Measurements from ENCODE around the gene PEX5. TPM values are rescaled to one million over a fixed set of nuclear protein-coding genes. Genes with fewer than 3 reads are reported as not detected.

Gene PEX5
- total RNA-seq, 1 donor from 2014 or later = 33.5 TPM

DNA sequence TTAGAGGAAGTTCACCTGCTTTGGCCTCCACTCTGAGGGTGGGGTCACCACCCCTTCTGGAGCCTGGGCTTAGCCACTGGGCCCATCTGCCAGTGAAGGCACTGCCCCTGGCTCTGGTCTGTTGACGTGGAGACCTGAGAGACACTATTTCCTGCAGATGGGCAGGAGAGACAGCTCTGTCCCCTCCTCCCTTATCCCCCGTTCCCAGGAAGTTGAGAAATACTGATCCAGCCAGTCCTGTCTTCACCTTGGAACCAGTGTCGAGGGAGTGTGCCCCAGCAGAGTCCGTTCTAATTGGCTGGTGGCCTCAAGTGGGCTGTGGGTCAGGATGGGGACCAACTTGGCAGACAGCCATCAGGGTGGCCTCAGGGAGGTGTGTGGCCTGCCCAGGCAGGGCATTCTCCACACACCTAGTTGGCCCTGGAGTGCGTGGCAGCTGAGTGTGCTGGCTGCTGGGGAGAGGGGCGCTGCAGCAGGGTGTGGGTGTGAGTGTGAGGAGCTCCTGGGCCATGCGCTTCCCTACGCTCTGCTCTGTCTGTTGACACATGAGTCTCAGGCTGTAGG lies 33.9 kb upstream of the PEX5 start:
- intact Hi-C loops (cut with micrococcal nuclease) = no loop called here
- Histone ChIP-seq H3K9me3 (replicated peaks) (no peaks in the 10 kb centered on the region), H3K4me1 (no peaks in the 10 kb centered on the region), H3K4me3 (no peak overlapping the region), H3K27me3 (ENCODE audit: low read depth) (no peaks in the 10 kb centered on the region), H3K36me3 (peaks cover 4% of the 10 kb centered on the region), H3K27ac (replicated peaks) (no peak overlapping the region)
- TF ChIP-seq, protein P1, sequence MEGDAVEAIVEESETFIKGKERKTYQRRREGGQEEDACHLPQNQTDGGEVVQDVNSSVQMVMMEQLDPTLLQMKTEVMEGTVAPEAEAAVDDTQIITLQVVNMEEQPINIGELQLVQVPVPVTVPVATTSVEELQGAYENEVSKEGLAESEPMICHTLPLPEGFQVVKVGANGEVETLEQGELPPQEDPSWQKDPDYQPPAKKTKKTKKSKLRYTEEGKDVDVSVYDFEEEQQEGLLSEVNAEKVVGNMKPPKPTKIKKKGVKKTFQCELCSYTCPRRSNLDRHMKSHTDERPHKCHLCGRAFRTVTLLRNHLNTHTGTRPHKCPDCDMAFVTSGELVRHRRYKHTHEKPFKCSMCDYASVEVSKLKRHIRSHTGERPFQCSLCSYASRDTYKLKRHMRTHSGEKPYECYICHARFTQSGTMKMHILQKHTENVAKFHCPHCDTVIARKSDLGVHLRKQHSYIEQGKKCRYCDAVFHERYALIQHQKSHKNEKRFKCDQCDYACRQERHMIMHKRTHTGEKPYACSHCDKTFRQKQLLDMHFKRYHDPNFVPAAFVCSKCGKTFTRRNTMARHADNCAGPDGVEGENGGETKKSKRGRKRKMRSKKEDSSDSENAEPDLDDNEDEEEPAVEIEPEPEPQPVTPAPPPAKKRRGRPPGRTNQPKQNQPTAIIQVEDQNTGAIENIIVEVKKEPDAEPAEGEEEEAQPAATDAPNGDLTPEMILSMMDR (IDR thresholded peaks at IDR 0.05; ENCODE audit: borderline replicate concordance) = no peak
- DNase-seq = no peak

DNA sequence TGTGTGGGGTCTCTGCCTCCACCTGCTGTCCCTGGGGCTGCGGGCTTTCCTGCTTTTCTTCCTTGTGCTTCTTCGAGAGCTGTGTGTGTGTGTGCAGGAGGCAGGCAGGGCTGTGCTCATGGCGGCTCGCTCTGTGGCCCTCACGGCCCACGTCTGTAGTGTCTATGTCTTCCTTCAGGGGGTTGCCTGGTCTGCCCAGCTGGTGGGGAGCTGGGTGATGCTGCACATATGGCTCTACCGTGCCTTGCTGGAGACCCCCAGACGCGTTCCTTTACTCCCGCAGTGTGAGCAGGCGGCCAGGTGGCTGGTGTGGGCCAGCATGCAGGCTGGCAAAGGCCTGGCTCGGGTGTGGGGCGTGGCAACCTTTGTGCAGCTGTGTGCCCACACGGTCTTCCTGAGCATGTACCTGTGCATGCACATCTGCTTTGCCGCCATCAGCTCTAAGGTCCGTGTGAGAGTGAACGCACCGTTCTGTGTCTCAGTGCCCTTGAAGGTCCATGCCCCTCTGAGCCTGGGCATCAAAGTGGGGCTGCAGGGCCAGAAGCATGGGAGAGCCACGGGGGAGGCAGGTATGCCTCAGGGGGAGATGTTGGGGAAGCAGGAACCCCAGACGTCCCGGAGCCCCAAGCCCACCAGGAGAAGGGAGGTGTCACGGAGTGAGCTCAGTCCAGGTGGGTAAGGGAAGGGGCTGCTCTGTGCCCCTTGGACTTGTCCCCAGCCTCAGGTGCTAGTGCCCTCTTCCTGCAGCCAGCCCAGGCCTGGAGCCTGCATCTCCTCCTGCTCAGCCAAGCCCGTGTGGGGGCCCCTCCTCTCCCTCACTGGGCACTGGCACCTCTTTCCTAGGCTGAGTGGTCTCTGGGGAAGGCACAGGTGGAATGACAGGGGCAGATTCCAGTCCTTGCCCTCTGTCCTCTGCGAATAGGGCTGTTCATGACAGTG lies 33.0 kb upstream of the PEX5 start:
- TF ChIP-seq, protein P1 (IDR thresholded peaks at IDR 0.05; ENCODE audit: borderline replicate concordance) = no peak
- H3K4me3 ChIP-seq = no peak overlapping the region
- H3K36me3 ChIP-seq = peaks cover 2% of the 10 kb centered on the region
- no peaks in the 10 kb centered on the region for H3K27me3 ChIP-seq (ENCODE audit: low read depth)
- no peak for DNase-seq
- H3K27ac ChIP-seq (replicated peaks) = no peak overlapping the region
- no peaks in the 10 kb centered on the region for H3K9me3 ChIP-seq (replicated peaks)
- no peaks in the 10 kb centered on the region for H3K4me1 ChIP-seq
- intact Hi-C loops (cut with micrococcal nuclease) = no loop called here

DNA sequence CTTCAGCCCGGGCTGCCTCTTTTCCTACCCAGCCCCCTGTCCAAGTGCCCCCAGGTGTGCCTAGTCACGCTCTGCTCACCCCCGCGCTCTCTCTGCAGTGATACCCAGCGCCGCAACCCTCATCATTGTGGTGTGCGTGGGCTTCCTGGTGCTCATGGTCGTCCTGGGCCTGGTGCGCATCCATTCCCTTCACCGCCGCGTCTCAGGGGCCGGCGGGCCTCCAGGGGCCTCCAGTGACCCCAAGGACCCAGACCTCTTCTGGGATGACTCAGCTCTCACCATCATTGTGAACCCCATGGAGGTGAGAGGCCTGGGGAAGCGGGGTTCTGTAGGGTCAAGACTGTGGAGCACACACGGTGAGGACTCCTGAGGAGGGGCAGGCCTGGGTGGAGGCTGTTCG lies 32.1 kb upstream of the PEX5 start:
- no peak for DNase-seq
- Histone ChIP-seq H3K4me1 (no peaks in the 10 kb centered on the region), H3K4me3 (no peak overlapping the region), H3K9me3 (replicated peaks) (no peaks in the 10 kb centered on the region), H3K36me3 (no peaks in the 10 kb centered on the region), H3K27ac (replicated peaks) (no peak overlapping the region), H3K27me3 (ENCODE audit: low read depth) (no peaks in the 10 kb centered on the region)
- intact Hi-C loops (cut with micrococcal nuclease) = no loop called here
- TF ChIP-seq, protein P1 (IDR thresholded peaks at IDR 0.05; ENCODE audit: borderline replicate concordance) = no peak

DNA sequence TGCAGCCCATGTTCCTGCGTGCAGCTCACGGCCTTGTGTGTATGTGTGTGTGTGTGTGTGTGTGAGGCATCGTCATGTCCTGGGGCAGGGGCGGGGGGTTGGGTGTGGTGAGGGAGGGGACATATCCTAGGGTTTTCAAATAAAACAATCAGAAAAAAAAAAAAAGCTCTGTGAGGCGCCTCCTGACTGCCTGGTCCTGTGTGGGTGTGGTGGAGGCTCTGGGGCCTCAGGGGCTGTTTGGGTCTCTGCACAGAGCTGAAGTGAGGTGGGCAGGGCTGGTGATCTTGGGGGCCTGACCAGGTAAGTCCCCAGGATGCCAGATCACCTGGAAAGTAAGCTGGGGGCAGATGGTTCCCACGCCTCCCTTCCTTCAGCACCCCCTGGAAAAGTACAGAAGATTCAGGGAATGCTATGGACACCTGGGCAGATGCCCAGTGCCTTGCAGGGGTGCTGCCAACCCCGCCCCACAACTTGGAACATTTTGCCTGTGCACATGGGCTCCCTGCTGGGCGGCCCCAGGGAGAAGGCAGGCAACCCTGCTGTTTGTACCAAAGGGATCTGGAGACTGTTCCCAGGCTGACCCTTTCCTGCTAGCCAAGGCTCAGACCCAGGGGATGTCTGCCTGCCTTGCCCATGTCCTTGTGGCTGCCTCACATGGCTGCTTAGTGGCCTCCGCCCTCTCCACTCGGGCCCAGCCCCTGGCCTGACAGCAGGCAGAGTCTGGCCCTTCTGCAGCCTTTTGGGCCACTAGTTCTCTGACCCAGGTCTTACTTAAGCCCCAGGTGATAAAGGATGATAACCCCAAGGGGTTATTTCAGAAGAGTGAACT lies 30.5 kb upstream of the PEX5 start:
- Histone ChIP-seq H3K9me3 (replicated peaks) (no peaks in the 10 kb centered on the region), H3K4me3 (no peak overlapping the region), H3K4me1 (peaks cover 7% of the 10 kb centered on the region), H3K27ac (replicated peaks) (no peak overlapping the region), H3K36me3 (no peaks in the 10 kb centered on the region), H3K27me3 (ENCODE audit: low read depth) (peaks cover 12% of the 10 kb centered on the region)
- TF ChIP-seq, protein P1 (IDR thresholded peaks at IDR 0.05; ENCODE audit: borderline replicate concordance) = no peak
- intact Hi-C loops (cut with micrococcal nuclease) = no loop called here
- no peak for DNase-seq

DNA sequence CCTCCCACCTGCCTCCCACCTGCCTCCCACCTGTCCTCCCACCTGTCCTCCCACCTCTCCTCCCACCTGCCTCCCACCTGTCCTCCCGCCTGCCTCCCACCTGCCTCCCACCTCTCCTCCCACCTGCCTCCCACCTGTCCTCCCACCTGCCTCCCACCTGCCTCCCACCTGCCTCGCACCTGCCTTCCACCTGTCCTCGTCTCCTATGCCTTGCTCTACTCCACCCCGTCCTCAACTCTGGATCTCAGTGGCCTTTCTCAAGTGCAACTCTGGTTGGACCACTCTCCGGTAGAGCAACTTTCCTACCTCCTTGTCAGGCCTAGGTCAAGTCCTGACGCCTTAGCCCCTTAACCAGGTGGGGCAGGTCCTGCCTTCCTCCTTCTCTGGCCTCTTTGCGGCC lies 29.3 kb upstream of the PEX5 start:
- Histone ChIP-seq H3K4me3 (no peak overlapping the region), H3K27me3 (ENCODE audit: low read depth) (peaks cover 18% of the 10 kb centered on the region), H3K4me1 (peaks cover 7% of the 10 kb centered on the region), H3K9me3 (replicated peaks) (no peaks in the 10 kb centered on the region), H3K27ac (replicated peaks) (no peak overlapping the region), H3K36me3 (no peaks in the 10 kb centered on the region)
- TF ChIP-seq, protein P1 (IDR thresholded peaks at IDR 0.05; ENCODE audit: borderline replicate concordance) = no peak
- DNase-seq = no peak
- intact Hi-C loops (cut with micrococcal nuclease) = no loop called here
